DOHH2 (cell line): ENCODE data around the gene RBM18.

Source experiments
- H3F3A ChIP-seq: fragments of 200-600 bp; sonication (generic), shearing (Covaris generic); 2 replicates; pipeline ENCODE4 v1.6.0; 2016; ENCODE audit warnings: antibody characterized with exemption, mild to moderate bottlenecking; ENCODE audit not compliant: control insufficient read depth, insufficient read depth
- H3K27ac ChIP-seq: fragments of 200-600 bp; sonication (generic); 2 replicates; pipeline ENCODE4 v1.5.1; 2014; ENCODE audit warnings: low read depth, mild to moderate bottlenecking, low read length, moderate library complexity
- H3K27me3 ChIP-seq: fragments of 200-600 bp; sonication (generic); 2 replicates; pipeline ENCODE4 v1.6.1; 2014; ENCODE audit warnings: mild to moderate bottlenecking, low read length, mixed read lengths; ENCODE audit not compliant: control insufficient read depth
- H3K36me3 ChIP-seq: fragments of 200-600 bp; sonication (generic); 2 replicates; pipeline ENCODE4 v1.6.1; 2014; ENCODE audit warnings: mild to moderate bottlenecking, low read length, moderate library complexity, mixed read lengths; ENCODE audit not compliant: control insufficient read depth
- H3K4me1 ChIP-seq: fragments of 200-600 bp; sonication (generic); 2 replicates; pipeline ENCODE4 v1.6.1; 2014; ENCODE audit warnings: mild to moderate bottlenecking, low read length, mixed read lengths; ENCODE audit not compliant: control insufficient read depth
- H3K4me2 ChIP-seq: fragments of 200-600 bp; sonication (generic); 2 replicates; pipeline ENCODE4 v1.6.0; 2014; ENCODE audit warnings: mild to moderate bottlenecking, low read length, moderate library complexity
- H3K4me3 ChIP-seq: fragments of 200-600 bp; sonication (generic); 2 replicates; pipeline ENCODE4 v1.5.1; 2014; ENCODE audit warnings: mild to moderate bottlenecking, low read length, mixed read lengths
- H3K79me2 ChIP-seq: fragments of 200-600 bp; sonication (generic); 2 replicates; pipeline ENCODE4 v1.6.1; 2014; ENCODE audit warnings: mild to moderate bottlenecking, low read length, mixed read lengths; ENCODE audit not compliant: control insufficient read depth
- H3K9me2 ChIP-seq: fragments of 200-600 bp; sonication (generic); replicated peaks from 2 replicates; pipeline ENCODE4 v1.6.1; 2014; ENCODE audit warnings: mild to moderate bottlenecking, low read length, mixed read lengths; ENCODE audit not compliant: control insufficient read depth
- H3K9me3 ChIP-seq: fragments of 200-600 bp; sonication (generic); 2 replicates; pipeline ENCODE4 v1.6.1; 2014; ENCODE audit warnings: antibody characterized with exemption, low read length, mixed read lengths; ENCODE audit not compliant: control insufficient read depth, insufficient read depth
- H4K20me1 ChIP-seq: fragments of 200-600 bp; sonication (generic); 2 replicates; pipeline ENCODE4 v1.6.0; 2014; ENCODE audit warnings: low read depth, mild to moderate bottlenecking, antibody characterized with exemption, low read length, moderate library complexity; ENCODE audit not compliant: control insufficient read depth, insufficient read depth
- EZH2phosphoT487 ChIP-seq: fragments of 200-600 bp; sonication (generic); IDR thresholded peaks from 2 replicates; pipeline ENCODE4 v1.6.1; 2017; ENCODE audit warnings: borderline replicate concordance, mild to moderate bottlenecking, antibody characterized with exemption, low read length, moderate library complexity, mixed read lengths
- TF ChIP-seq, protein P1 (sequence below): fragments of 200-600 bp; sonication (generic); IDR thresholded peaks from one replicate; pipeline ENCODE4 v1.5.1; 2014; ENCODE audit warnings: antibody characterized with exemption, mild to moderate bottlenecking, low read depth, low read length; ENCODE audit not compliant: poor library complexity, severe bottlenecking

The RBM18 gene

DNA sequence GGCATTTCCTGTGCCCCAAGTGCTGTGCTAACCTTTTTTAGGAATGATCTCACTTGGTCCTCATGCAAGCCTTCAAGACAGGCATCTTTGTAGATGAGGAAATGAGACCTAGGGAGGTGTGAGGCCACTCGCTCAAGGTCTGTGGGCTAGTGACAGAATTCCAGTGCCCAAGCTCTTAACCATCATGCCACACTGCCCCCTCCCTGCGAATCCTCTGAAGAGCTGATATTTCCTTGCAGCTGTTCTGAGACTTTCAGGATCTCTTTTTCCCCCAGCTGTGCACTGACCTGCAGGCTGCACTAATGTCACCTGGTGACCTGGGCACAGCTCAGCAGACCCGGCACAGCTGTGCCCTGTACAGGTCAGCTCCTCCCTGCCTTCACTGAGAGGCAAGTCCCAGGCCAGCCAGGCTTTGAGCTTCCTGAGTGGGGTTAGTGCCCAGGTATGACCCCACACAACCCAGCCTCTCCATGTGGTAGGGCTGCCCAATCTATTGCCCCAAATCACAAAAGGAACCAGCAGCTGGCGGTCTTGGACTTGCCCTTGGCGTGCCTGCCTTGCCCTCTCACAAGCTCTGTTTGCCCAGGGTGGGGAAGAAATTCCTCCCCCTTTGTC is 72.3 kb downstream of the RBM18 start:
- Histone ChIP-seq H4K20me1 (no peaks in the 10 kb centered on the region), H3K27ac (no peak overlapping the region), H3K36me3 (no peaks in the 10 kb centered on the region), H3K27me3 (peaks cover 6% of the 10 kb centered on the region; the same call in 1 of the 2 replicates), H3K4me1 (no peaks in the 10 kb centered on the region), H3K4me3 (no peak overlapping the region), H3K4me2 (no peak overlapping the region), H3K9me2 (no peaks in the 10 kb centered on the region), H3K79me2 (no peaks in the 10 kb centered on the region), H3K9me3 (no peaks in the 10 kb centered on the region), H3F3A (no peaks in the 10 kb centered on the region)
- TF ChIP-seq EZH2phosphoT487 = no peak
- TF ChIP-seq, protein P1, sequence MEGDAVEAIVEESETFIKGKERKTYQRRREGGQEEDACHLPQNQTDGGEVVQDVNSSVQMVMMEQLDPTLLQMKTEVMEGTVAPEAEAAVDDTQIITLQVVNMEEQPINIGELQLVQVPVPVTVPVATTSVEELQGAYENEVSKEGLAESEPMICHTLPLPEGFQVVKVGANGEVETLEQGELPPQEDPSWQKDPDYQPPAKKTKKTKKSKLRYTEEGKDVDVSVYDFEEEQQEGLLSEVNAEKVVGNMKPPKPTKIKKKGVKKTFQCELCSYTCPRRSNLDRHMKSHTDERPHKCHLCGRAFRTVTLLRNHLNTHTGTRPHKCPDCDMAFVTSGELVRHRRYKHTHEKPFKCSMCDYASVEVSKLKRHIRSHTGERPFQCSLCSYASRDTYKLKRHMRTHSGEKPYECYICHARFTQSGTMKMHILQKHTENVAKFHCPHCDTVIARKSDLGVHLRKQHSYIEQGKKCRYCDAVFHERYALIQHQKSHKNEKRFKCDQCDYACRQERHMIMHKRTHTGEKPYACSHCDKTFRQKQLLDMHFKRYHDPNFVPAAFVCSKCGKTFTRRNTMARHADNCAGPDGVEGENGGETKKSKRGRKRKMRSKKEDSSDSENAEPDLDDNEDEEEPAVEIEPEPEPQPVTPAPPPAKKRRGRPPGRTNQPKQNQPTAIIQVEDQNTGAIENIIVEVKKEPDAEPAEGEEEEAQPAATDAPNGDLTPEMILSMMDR = no peak

DNA sequence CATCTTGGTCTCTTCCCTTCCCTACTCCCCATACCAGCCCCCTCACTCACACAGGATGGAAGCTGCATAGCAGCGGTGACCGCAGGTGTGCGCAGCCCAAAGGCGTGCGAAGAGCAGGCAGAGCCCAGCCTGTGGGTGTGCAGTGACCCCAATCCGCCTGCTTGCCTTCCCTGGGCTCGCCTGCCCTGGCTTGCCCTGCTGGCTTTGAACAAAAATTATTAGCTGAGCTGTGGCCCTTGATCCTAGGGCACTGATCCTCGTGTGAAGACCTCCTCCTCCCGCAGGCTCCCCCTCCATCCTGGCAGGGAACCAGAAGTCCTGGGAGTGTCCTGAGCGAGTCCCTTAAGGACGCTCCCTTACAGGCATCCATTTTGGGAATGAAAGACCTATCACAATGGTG is 73.1 kb downstream of the RBM18 start:
- H3K4me1 ChIP-seq = no peaks in the 10 kb centered on the region

DNA sequence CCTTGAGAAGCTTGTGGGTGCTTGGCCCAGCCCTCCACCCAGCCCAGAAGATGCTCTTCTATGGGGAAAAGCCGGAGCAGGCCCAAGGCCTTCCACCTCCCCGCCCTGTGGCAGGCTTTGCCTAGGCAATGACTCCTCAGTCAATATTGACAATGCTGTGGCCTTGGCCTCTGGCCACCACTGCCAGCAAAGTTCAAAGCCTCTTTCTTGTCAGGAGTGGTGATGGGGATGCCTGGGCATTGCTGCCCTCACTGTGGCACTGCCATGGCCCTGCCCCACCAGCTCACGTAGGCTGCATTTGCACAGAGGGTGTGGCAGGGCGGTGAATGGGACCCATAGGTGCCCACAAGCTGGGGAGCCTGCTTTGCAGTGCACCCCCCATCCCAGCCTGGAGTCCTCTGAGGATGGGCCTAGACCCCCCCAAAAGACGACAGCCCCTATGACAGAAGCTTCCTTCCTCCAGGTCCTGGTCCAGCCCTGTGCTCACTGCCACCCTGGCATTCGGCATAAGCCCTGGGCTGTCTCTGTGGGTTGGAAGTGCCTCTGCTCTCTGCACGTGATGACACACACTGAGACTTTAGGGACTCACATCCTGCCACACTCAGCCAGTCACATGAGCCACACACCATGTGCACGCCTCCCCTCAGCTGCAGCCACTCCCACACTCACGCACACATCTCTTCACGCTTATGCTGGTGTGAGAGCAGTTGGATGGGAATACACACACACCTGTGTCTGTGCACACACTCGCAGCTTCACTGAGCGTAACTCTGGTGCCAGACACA is 73.9 kb downstream of the RBM18 start:
- H3F3A ChIP-seq = no peaks in the 10 kb centered on the region
- H3K9me3 ChIP-seq = no peaks in the 10 kb centered on the region
- peaks cover 6% of the 10 kb centered on the region; the same call in 1 of the 2 replicates for H3K27me3 ChIP-seq
- H3K9me2 ChIP-seq = no peaks in the 10 kb centered on the region
- no peaks in the 10 kb centered on the region for H3K79me2 ChIP-seq
- no peaks in the 10 kb centered on the region for H3K36me3 ChIP-seq
- no peak overlapping the region for H3K4me3 ChIP-seq
- no peak overlapping the region for H3K4me2 ChIP-seq
- no peaks in the 10 kb centered on the region for H3K4me1 ChIP-seq
- TF ChIP-seq, protein P1 = no peak
- TF ChIP-seq EZH2phosphoT487 = no peak
- H4K20me1 ChIP-seq = no peaks in the 10 kb centered on the region
- H3K27ac ChIP-seq = no peak overlapping the region

More for the DNA sequence above, 73.1 kb downstream of the RBM18 start:
- H3K36me3 ChIP-seq = no peaks in the 10 kb centered on the region
- H3K4me3 ChIP-seq = no peak overlapping the region
- no peak overlapping the region for H3K4me2 ChIP-seq
- H3K9me2 ChIP-seq = no peaks in the 10 kb centered on the region
- no peaks in the 10 kb centered on the region for H4K20me1 ChIP-seq
- H3K27ac ChIP-seq = no peak overlapping the region
- H3K9me3 ChIP-seq = no peaks in the 10 kb centered on the region
- TF ChIP-seq, protein P1 = no peak
- TF ChIP-seq EZH2phosphoT487 = no peak
- no peaks in the 10 kb centered on the region for H3K79me2 ChIP-seq
- peaks cover 6% of the 10 kb centered on the region; the same call in 1 of the 2 replicates for H3K27me3 ChIP-seq
- no peaks in the 10 kb centered on the region for H3F3A ChIP-seq
